Neural cell (in vitro differentiated cells): ENCODE measurements around the gene LDB3. TPM values are rescaled to one million over a fixed set of nuclear protein-coding genes. Genes with fewer than 3 reads are reported as not detected.

Source experiments
- H2AFZ ChIP-seq: fragments of 200-600, 300-800 bp; sonication (generic), shearing (Covaris generic); 2 replicates; pipeline ENCODE4 v1.6.0; 2014; ENCODE audit warnings: low read depth, mild to moderate bottlenecking, antibody characterized with exemption, low read length, moderate library complexity
- H3F3A ChIP-seq: fragments of 200-600 bp; shearing (Covaris generic); 2 replicates; pipeline ENCODE4 v1.6.1; 2016; ENCODE audit warnings: mild to moderate bottlenecking, moderate library complexity, mixed read lengths, antibody characterized with exemption, low read length; ENCODE audit not compliant: insufficient read depth, poor library complexity, severe bottlenecking
- H3K27ac ChIP-seq: fragments of 200-600, 300-800 bp; sonication (generic), shearing (Covaris generic); 2 replicates; pipeline ENCODE4 v1.5.1; 2014; ENCODE audit warnings: mild to moderate bottlenecking, low read length, moderate library complexity
- H3K27me3 ChIP-seq: fragments of 300-800, 200-600 bp; sonication (generic), shearing (Covaris generic); 2 replicates; pipeline ENCODE4 v1.6.0; 2014; ENCODE audit warnings: mild to moderate bottlenecking, low read depth, low read length, moderate library complexity; ENCODE audit not compliant: insufficient read depth
- H3K36me3 ChIP-seq: fragments of 300-800, 200-600 bp; sonication (generic), shearing (Covaris generic); 2 replicates; pipeline ENCODE4 v1.5.1; 2014; ENCODE audit warnings: mild to moderate bottlenecking, antibody characterized with exemption, low read length, moderate library complexity; ENCODE audit not compliant: insufficient read depth
- H3K4me2 ChIP-seq: fragments of 300-800, 200-600 bp; sonication (generic), shearing (Covaris generic); 2 replicates; pipeline ENCODE4 v1.6.0; 2014; ENCODE audit warnings: mild to moderate bottlenecking, low read length
- H3K4me3 ChIP-seq: fragments of 300-800, 200-600 bp; sonication (generic), shearing (Covaris generic); 2 replicates; pipeline ENCODE4 v1.5.1; 2014; ENCODE audit warnings: mild to moderate bottlenecking, low read length, moderate library complexity
- H3K79me2 ChIP-seq: fragments of 200-600 bp; shearing (Covaris generic); replicated peaks from 2 replicates; pipeline ENCODE4 v1.6.0; 2014; ENCODE audit warnings: mild to moderate bottlenecking, low read length, moderate library complexity; ENCODE audit not compliant: insufficient read depth
- H3K9ac ChIP-seq: fragments of 300-800, 200-600 bp; sonication (generic), shearing (Covaris generic); 2 replicates; pipeline ENCODE4 v1.6.1; 2016; ENCODE audit warnings: mild to moderate bottlenecking, low read length, mixed read lengths
- H3K9me2 ChIP-seq: fragments of 200-600 bp; shearing (Covaris generic); 2 replicates; pipeline ENCODE4 v1.6.1; 2016; ENCODE audit warnings: mild to moderate bottlenecking, low read length, mixed read lengths; ENCODE audit not compliant: insufficient read depth
- H3K9me3 ChIP-seq: fragments of 200-600, 300-800 bp; sonication (generic), shearing (Covaris generic); 2 replicates; pipeline ENCODE4 v1.6.1; 2016; ENCODE audit warnings: mild to moderate bottlenecking, mixed run types, low read length, moderate library complexity, mixed read lengths
- H4K20me1 ChIP-seq: fragments of 200-600 bp; shearing (Covaris generic); 2 replicates; pipeline ENCODE4 v1.6.1; 2016; ENCODE audit warnings: mild to moderate bottlenecking, mixed run types; ENCODE audit not compliant: insufficient read depth
- CTCF ChIP-seq: fragments of 450-650 bp; IDR thresholded peaks from 2 replicates; pipeline ENCODE4 v1.5.1; 2014; ENCODE audit warnings: antibody characterized with exemption, mild to moderate bottlenecking, moderate library complexity; ENCODE audit not compliant: poor library complexity, severe bottlenecking
- EP300 ChIP-seq: fragments of 450-650 bp; conservative IDR thresholded peaks from 2 replicates; pipeline ENCODE4 v1.6.1; 2014; ENCODE audit warnings: antibody characterized with exemption, mild to moderate bottlenecking, moderate library complexity; ENCODE audit not compliant: poor library complexity, severe bottlenecking
- EZH2 ChIP-seq: fragments of 200-600, 300-800 bp; shearing (Covaris generic), sonication (generic); IDR thresholded peaks from 2 replicates; pipeline ENCODE4 v1.6.1; 2014; ENCODE audit warnings: antibody characterized with exemption, low read length, borderline replicate concordance, mild to moderate bottlenecking; ENCODE audit not compliant: insufficient read depth, poor library complexity, severe bottlenecking
- MXI1 ChIP-seq: fragments of 450-650 bp; conservative IDR thresholded peaks from 2 replicates; pipeline ENCODE4 v1.6.1; 2014; ENCODE audit warnings: antibody characterized with exemption, mild to moderate bottlenecking; ENCODE audit not compliant: poor library complexity, severe bottlenecking
- POLR2AphosphoS5 ChIP-seq: IDR thresholded peaks from 2 replicates; pipeline ENCODE4 v1.6.1; 2012
- RAD21 ChIP-seq: fragments of 450-650 bp; conservative IDR thresholded peaks from 2 replicates; pipeline ENCODE4 v1.6.1; 2014; ENCODE audit warnings: antibody characterized with exemption, mild to moderate bottlenecking, moderate library complexity
- REST ChIP-seq: IDR thresholded peaks from 2 replicates; pipeline ENCODE4 v1.6.1; 2012; ENCODE audit warnings: borderline replicate concordance
- SMC3 ChIP-seq: fragments of 450-650 bp; conservative IDR thresholded peaks from 2 replicates; pipeline ENCODE4 v1.6.1; 2014; ENCODE audit warnings: antibody characterized with exemption, mild to moderate bottlenecking, moderate library complexity; ENCODE audit not compliant: poor library complexity
- TAF1 ChIP-seq: IDR thresholded peaks from 2 replicates; pipeline ENCODE4 v1.6.1; 2012; ENCODE audit warnings: low read depth
- polyA plus RNA-seq: library from polyadenylated mRNA; depleted of rRNA; stranded (reverse); fragments of >200 nt; gene quantifications from 2 replicates; pipeline ENCODE4 v1.2.3, GENCODE V29; 2014

Gene LDB3
- polyA plus RNA-seq, 1 donor from 2014 or later = 0.12 TPM

GRCh38 chr10:86715836-86716235, 47.5 kb downstream of the LDB3 start:
- H3K4me2 ChIP-seq = no peak overlapping the region
- no peak overlapping the region for H3K4me3 ChIP-seq
- H3K9ac ChIP-seq = no peak overlapping the region
- no peaks in the 10 kb centered on the region for H3K9me2 ChIP-seq
- no peaks in the 10 kb centered on the region for H4K20me1 ChIP-seq
- H3F3A ChIP-seq = no peaks in the 10 kb centered on the region
- no peak overlapping the region for H2AFZ ChIP-seq
- H3K36me3 ChIP-seq = no peaks in the 10 kb centered on the region
- TF ChIP-seq EZH2 = no peak
- no peak for TF ChIP-seq CTCF
- no peak for TF ChIP-seq TAF1
- TF ChIP-seq SMC3 = no peak
- no peak for TF ChIP-seq EP300
- TF ChIP-seq REST = no peak
- TF ChIP-seq POLR2AphosphoS5 = no peak
- no peak for TF ChIP-seq RAD21
- TF ChIP-seq MXI1 = no peak
- H3K27ac ChIP-seq = no peak overlapping the region
- no peaks in the 10 kb centered on the region for H3K79me2 ChIP-seq
- H3K27me3 ChIP-seq = peaks cover 5% of the 10 kb centered on the region
- no peaks in the 10 kb centered on the region for H3K9me3 ChIP-seq

GRCh38 chr10:86716466-86716865, 48.2 kb downstream of the LDB3 start:
- Histone ChIP-seq H3K4me3 (no peak overlapping the region), H3F3A (no peaks in the 10 kb centered on the region), H3K9ac (no peak overlapping the region), H3K9me2 (no peaks in the 10 kb centered on the region), H4K20me1 (no peaks in the 10 kb centered on the region), H3K36me3 (no peaks in the 10 kb centered on the region), H3K4me2 (no peak overlapping the region), H3K27ac (no peak overlapping the region), H2AFZ (no peak overlapping the region), H3K9me3 (no peaks in the 10 kb centered on the region), H3K79me2 (no peaks in the 10 kb centered on the region), H3K27me3 (peaks cover 5% of the 10 kb centered on the region)
- TF ChIP-seq RAD21 = no peak
- TF ChIP-seq REST = no peak
